ENCODE measurements around the gene GSG1. TPM values are rescaled to one million over a fixed set of nuclear protein-coding genes. Genes with fewer than 3 reads are reported as not detected.

Gene GSG1
- total and polyA plus RNA-seq, 2 donors (not counting 3 experiments of a cell fraction or from before 2014, with no cell fraction given) = not detected

GRCh38 chr12:13124656-13125505 is 21.4 kb upstream of the GSG1 start:
- no peaks in the 10 kb centered on the region for H3K9me3 ChIP-seq (replicated peaks; ENCODE audit: control insufficient read depth, insufficient read depth, low read length)
- intact Hi-C loops (cut with micrococcal nuclease) (loop anchor here (1.0 to 2.0 kb wide), 7 partner anchors 9 to 209 kb away; partner anchors contain the start of gene EMP1), dilution Hi-C loops (cut with MboI; ENCODE audit: extremely low pct_ligation_motif_present, low sequenced_read_pairs) (no loop called here)
- H2AFZ ChIP-seq (ENCODE audit: low read depth, low read length) = no peak overlapping the region
- peak overlapping the region; percentile 90 for H3K27ac ChIP-seq (ENCODE audit: insufficient read depth, low read depth, low read length)
- FAIRE-seq (peak; percentile 100), DNase-seq (ENCODE audit: low read depth, low spot score) (peak; percentile 89)
- ChIA-PET CTCF (interaction anchor here (0.9 to 1.9 kb wide), 17 partner anchors 9 to 208 kb away, joined by 3 to 13 read pairs (median 4); partner anchors contain the start of gene EMP1), POLR2A (interaction anchor here (0.5 to 1.6 kb wide), 10 partner anchors 9 to 82 kb away, joined by 3 to 11 read pairs (median 4); partner anchors contain the start of gene EMP1)
- H3K9me1 ChIP-seq (replicated peaks; ENCODE audit: control insufficient read depth, extremely low read depth, insufficient read depth, low read length) = no peaks in the 10 kb centered on the region
- H3K4me1 ChIP-seq (ENCODE audit: control insufficient read depth, extremely low read depth, insufficient read depth, low read length) = peaks cover 20% of the 10 kb centered on the region
- no peak overlapping the region for H3K4me3 ChIP-seq (replicated peaks in 1 of 3; ENCODE audit: insufficient read depth in 1 of 3, low read depth in 1 of 3, low read length in 3 of 3)
- no peaks in the 10 kb centered on the region for H3K79me2 ChIP-seq (ENCODE audit: control insufficient read depth, insufficient read depth, low read length)
- no peaks in the 10 kb centered on the region for H3K36me3 ChIP-seq (ENCODE audit: control insufficient read depth in 2 of 2, extremely low read depth in 1 of 2, insufficient read depth in 2 of 2, low read length in 2 of 2)
- peak; percentile 97 for TF ChIP-seq GATA2 (IDR thresholded peaks at IDR 0.05; ENCODE audit: insufficient read depth, insufficient read length, low read depth, low read length)
- no peak for TF ChIP-seq MAX (IDR thresholded peaks at IDR 0.05; ENCODE audit: insufficient read depth, insufficient read length)
- peak; percentile 45 for TF ChIP-seq POLR2A (IDR thresholded peaks at IDR 0.05; ENCODE audit: low read depth, low read length)
- TF ChIP-seq, protein P1, sequence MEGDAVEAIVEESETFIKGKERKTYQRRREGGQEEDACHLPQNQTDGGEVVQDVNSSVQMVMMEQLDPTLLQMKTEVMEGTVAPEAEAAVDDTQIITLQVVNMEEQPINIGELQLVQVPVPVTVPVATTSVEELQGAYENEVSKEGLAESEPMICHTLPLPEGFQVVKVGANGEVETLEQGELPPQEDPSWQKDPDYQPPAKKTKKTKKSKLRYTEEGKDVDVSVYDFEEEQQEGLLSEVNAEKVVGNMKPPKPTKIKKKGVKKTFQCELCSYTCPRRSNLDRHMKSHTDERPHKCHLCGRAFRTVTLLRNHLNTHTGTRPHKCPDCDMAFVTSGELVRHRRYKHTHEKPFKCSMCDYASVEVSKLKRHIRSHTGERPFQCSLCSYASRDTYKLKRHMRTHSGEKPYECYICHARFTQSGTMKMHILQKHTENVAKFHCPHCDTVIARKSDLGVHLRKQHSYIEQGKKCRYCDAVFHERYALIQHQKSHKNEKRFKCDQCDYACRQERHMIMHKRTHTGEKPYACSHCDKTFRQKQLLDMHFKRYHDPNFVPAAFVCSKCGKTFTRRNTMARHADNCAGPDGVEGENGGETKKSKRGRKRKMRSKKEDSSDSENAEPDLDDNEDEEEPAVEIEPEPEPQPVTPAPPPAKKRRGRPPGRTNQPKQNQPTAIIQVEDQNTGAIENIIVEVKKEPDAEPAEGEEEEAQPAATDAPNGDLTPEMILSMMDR (IDR thresholded peaks at IDR 0.05; ENCODE audit: extremely low read depth in 1 of 2, insufficient read depth in 1 of 2, low read depth in 1 of 2, low read length in 2 of 2) = no peak
- peak; percentile 88 for TF ChIP-seq POLR2AphosphoS5 (IDR thresholded peaks at IDR 0.05; ENCODE audit: insufficient read depth, low read depth, low read length)
- no peak for TF ChIP-seq EZH2 (IDR thresholded peaks at IDR 0.05; ENCODE audit: borderline replicate concordance, low read depth, low read length, severe bottlenecking)
- peak; percentile 83 for TF ChIP-seq FOS (IDR thresholded peaks at IDR 0.05; ENCODE audit: borderline replicate concordance, insufficient read depth, low read length)
- peak; percentile 93 for TF ChIP-seq JUN (IDR thresholded peaks at IDR 0.05; ENCODE audit: borderline replicate concordance, insufficient read depth, insufficient read length, low read depth)
- TF ChIP-seq MYC (IDR thresholded peaks at IDR 0.05; ENCODE audit: low read depth, low read length) = no peak
- H4K20me1 ChIP-seq (replicated peaks; ENCODE audit: control insufficient read depth, extremely low read depth, insufficient read depth, low read length) = no peaks in the 10 kb centered on the region
- BruUV-seq (replicated peaks) = TSS peak; percentile 80
- peak overlapping the region; percentile 53 for H3K9ac ChIP-seq (replicated peaks; ENCODE audit: extremely low read depth, insufficient read depth, low read length)
- H3K4me2 ChIP-seq (ENCODE audit: insufficient read depth, low read length) = peak overlapping the region; percentile 57
- H3K27me3 ChIP-seq (ENCODE audit: control insufficient read depth in 2 of 2, insufficient read depth in 2 of 2, low read length in 2 of 2) = no peaks in the 10 kb centered on the region

Data from endothelial cell of umbilical vein (primary cell).